HS-27A (cell line): ENCODE measurements around the gene ZBED4.

Experiments used
- DNase-seq: peaks from one replicate; pipeline ENCODE4 v3.0.0-alpha.2; 2012; ENCODE audit warnings: low read depth, missing footprints

Gene ZBED4

GRCh38 chr22:49900441-49901230 is 47.0 kb downstream of the ZBED4 start:
- DNase-seq = no peak

- DNase-seq = no peak
These were observed 47.8 kb downstream of the ZBED4 start for GRCh38 chr22:49901457-49901856.

- DNase-seq = no peak
These were observed 49.8 kb downstream of the ZBED4 start for GRCh38 chr22:49903322-49904039.

GRCh38 chr22:49904040-49904369 is 50.4 kb downstream of the ZBED4 start:
- DNase-seq = no peak

- no peak for DNase-seq
These were observed 51.8 kb downstream of the ZBED4 start for GRCh38 chr22:49905465-49905864.

GRCh38 chr22:49906071-49906798 is 52.6 kb downstream of the ZBED4 start:
- no peak for DNase-seq

- DNase-seq = no peak
These were observed 53.2 kb downstream of the ZBED4 start for GRCh38 chr22:49906799-49907290.

- no peak for DNase-seq
These were observed 54.2 kb downstream of the ZBED4 start for GRCh38 chr22:49907807-49908206.

- DNase-seq = no peak
These were observed 56.0 kb downstream of the ZBED4 start for GRCh38 chr22:49909476-49910205.

- no peak for DNase-seq
These were observed 56.8 kb downstream of the ZBED4 start for GRCh38 chr22:49910229-49911155.

- DNase-seq = no peak
These were observed 58.4 kb downstream of the ZBED4 start for GRCh38 chr22:49911881-49912625.

GRCh38 chr22:49913026-49913425 is 59.4 kb downstream of the ZBED4 start:
- no peak for DNase-seq

GRCh38 chr22:49913446-49913845 is 59.8 kb downstream of the ZBED4 start:
- no peak for DNase-seq

- no peak for DNase-seq
These were observed 60.6 kb downstream of the ZBED4 start for GRCh38 chr22:49914256-49914655.

GRCh38 chr22:49915610-49916009 is 62.0 kb downstream of the ZBED4 start:
- DNase-seq = no peak

GRCh38 chr22:49916831-49917230 is 63.2 kb downstream of the ZBED4 start:
- no peak for DNase-seq

- peak; percentile 73 for DNase-seq
These were observed 64.6 kb downstream of the ZBED4 start, which contains the start of the genes ALG12 and CRELD2 for GRCh38 chr22:49917974-49918910. ALG12 (minus strand) TSS chr22:49918438; CDS start chr22:49913765, 4,673 bp downstream. CRELD2 (plus strand) TSS chr22:49918634; CDS start chr22:49918770, 136 bp downstream.

GRCh38 chr22:49918911-49919881 is 65.6 kb downstream of the ZBED4 start:
- no peak for DNase-seq
